HG03469 (cell line): Measurements from ENCODE around the gene NELFCD.
"Not testable (repeated sequence)": the region's sequence is repeated elsewhere in the genome, so short reads cannot be mapped to it uniquely, and the experiment has no call there.

Experiments
- ATAC-seq: cut with Tn5 transposase; IDR thresholded peaks from one replicate; pipeline ENCODE4 v1.9.1; 2021; ENCODE audit warnings: mild to moderate bottlenecking, moderate library complexity, moderate number of reproducible peaks; ENCODE audit not compliant: unreplicated experiment

NELFCD gene

GRCh38 chr20:58971429-58971828, 9.6 kb upstream of the NELFCD start:
- ATAC-seq, result no peak

GRCh38 chr20:58973179-58973578, 7.9 kb upstream of the NELFCD start:
- ATAC-seq, result no peak

- no peak for ATAC-seq
Observed at GRCh38 chr20:58973866-58974265, 7.2 kb upstream of the NELFCD start.

GRCh38 chr20:58975353-58975752, 5.7 kb upstream of the NELFCD start:
- no peak for ATAC-seq

GRCh38 chr20:58976061-58976730, 4.9 kb upstream of the NELFCD start:
- no peak for ATAC-seq

- ATAC-seq, result no peak
Observed at GRCh38 chr20:58978351-58979190, 2.5 kb upstream of the NELFCD start.

- no peak for ATAC-seq
Observed at GRCh38 chr20:58981628-58982364, 740 bp downstream of the NELFCD start.

GRCh38 chr20:58982406-58983114, 1.5 kb downstream of the NELFCD start:
- no peak for ATAC-seq

GRCh38 chr20:58983115-58983468, 2.0 kb downstream of the NELFCD start:
- ATAC-seq, result not testable (repeated sequence)

- ATAC-seq, result no peak
Observed at GRCh38 chr20:58984691-58985090, 3.6 kb downstream of the NELFCD start.

GRCh38 chr20:58985656-58986055, 4.6 kb downstream of the NELFCD start:
- ATAC-seq, result no peak

GRCh38 chr20:58986286-58986967, 5.4 kb downstream of the NELFCD start:
- ATAC-seq, result no peak

- no peak for ATAC-seq
Observed at GRCh38 chr20:58986968-58987517, 6.0 kb downstream of the NELFCD start.

- no peak for ATAC-seq
Observed at GRCh38 chr20:58987790-58988564, 6.9 kb downstream of the NELFCD start.

- no peak for ATAC-seq
Observed at GRCh38 chr20:58988565-58988882, 7.5 kb downstream of the NELFCD start.

GRCh38 chr20:58989196-58989595, 8.1 kb downstream of the NELFCD start:
- no peak for ATAC-seq

- ATAC-seq, result no peak
Observed at GRCh38 chr20:58990651-58991445, 9.8 kb downstream of the NELFCD start.

- ATAC-seq, result no peak
Observed at GRCh38 chr20:58991715-58992114, 10.7 kb downstream of the NELFCD start.

GRCh38 chr20:58992911-58993310, 11.9 kb downstream of the NELFCD start:
- ATAC-seq, result no peak
